HG03060 (cell line): ENCODE data around the gene BTN1A1.
A peak's percentile ranks its signal among the peaks of the same experiment; 100 is the strongest.
"Not testable (repeated sequence)": the region's sequence is repeated elsewhere in the genome, so short reads cannot be mapped to it uniquely, and the experiment has no call there.

Source experiments
- ATAC-seq: cut with Tn5 transposase; IDR thresholded peaks from one replicate; pipeline ENCODE4 v1.9.1; 2021; ENCODE audit warnings: low read depth, moderate number of reproducible peaks; ENCODE audit not compliant: unreplicated experiment

The BTN1A1 gene

GRCh38 chr6:26500102-26500501, at the start of gene BTN1A1:
TSS of gene BTN1A1 (plus strand) at chr6:26500303. CDS start at chr6:26501287, 984 bp downstream.
- ATAC-seq = no peak

DNA sequence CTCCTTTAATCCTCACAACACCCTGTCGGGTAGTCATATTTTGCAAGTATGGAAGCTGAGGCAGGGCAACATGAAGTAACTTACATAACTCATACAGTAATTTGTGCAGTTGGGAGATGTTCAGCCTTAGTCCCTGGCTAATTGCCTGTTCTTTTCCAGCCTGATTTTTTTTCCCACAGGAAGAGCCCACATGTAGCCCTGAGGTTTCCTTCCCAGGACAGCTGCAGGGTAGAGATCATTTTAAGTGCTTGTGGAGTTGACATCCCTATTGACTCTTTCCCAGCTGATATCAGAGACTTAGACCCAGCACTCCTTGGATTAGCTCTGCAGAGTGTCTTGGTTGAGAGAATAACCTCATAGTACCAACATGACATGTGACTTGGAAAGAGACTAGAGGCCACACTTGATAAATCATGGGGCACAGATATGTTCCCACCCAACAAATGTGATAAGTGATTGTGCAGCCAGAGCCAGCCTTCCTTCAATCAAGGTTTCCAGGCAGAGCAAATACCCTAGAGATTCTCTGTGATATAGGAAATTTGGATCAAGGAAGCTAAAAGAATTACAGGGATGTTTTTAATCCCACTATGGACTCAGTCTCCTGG, 47.4 kb upstream of the BTN1A1 start:
- ATAC-seq = no peak

- ATAC-seq = no peak
Measured at GRCh38 chr6:26454631-26455030, 45.5 kb upstream of the BTN1A1 start.

DNA sequence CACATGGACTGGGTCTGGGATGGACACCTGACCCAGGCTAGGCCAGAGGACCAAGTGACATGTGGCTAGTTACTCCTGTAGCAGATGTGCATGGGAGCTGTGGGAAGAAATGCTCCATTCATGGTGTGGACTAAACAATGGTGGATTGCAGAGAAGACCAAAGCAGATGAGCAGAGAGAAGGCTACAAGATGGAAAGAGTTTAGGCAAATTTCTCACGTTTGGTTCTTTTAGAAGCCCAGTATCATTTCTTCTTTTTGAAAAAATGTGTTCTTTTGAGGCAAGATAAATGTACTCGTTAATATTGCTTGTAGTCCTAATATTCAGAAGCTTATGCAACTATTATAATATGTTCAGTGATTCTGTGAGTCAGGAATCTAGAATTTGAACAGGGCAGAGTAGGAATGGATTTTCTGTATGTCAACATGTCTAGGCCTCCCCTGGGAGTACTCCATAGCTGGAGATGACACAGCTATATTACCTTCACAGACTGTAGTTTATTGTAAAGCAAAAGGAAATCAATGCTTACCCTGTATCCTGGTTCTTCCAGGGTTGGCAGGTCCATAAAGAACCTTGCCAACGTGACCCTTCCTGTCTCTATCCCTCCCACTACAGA, 44.6 kb upstream of the BTN1A1 start:
- ATAC-seq = no peak

GRCh38 chr6:26457264-26457805, 42.8 kb upstream of the BTN1A1 start:
- ATAC-seq = peak; percentile 12

- peak; percentile 95 for ATAC-seq
Measured at GRCh38 chr6:26457806-26458688, 42.1 kb upstream of the BTN1A1 start, which contains the start of gene BTN2A1. TSS of gene BTN2A1 (plus strand) at chr6:26457955. CDS start at chr6:26458637, 682 bp downstream.

- no peak for ATAC-seq
Measured at GRCh38 chr6:26459023-26459810, 40.9 kb upstream of the BTN1A1 start.

- ATAC-seq = not testable (repeated sequence)
Measured at GRCh38 chr6:26461353-26461752, 38.8 kb upstream of the BTN1A1 start.

GRCh38 chr6:26464014-26464413, 36.1 kb upstream of the BTN1A1 start:
- no peak for ATAC-seq

DNA sequence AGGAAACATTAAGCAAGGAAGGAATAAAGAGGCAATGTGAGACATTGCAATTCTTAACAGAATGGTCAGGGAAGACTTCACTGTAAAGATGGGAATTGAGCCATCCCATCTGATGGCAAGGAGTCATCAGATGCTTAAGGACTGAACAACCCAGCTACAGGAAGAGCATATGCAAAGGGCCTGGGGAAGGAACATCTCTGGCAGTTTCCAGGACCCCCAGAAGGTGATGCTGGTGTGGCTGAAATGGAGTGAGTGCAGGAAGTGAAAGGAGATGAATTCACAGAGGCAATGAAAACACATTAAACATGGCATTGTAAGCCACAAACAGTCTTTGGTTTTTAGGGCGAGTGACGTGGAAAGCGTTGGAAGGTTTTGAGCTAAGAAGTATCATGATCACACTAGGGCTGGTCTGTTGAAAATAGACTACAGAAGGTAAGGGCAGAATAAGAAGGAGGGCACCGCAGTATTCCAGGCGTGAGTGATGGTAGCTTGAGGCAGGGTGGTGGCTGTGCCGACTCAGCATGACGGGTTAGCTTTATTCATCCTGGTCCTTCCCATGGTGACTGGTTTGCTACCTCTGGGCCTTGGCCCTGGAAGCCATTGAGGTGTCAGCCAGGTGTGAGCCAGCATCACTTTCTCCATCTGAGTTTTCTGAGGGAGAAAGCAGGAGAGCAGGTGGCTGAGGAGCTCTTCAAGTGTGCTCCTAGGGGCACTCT, 35.5 kb upstream of the BTN1A1 start:
- no peak for ATAC-seq

DNA sequence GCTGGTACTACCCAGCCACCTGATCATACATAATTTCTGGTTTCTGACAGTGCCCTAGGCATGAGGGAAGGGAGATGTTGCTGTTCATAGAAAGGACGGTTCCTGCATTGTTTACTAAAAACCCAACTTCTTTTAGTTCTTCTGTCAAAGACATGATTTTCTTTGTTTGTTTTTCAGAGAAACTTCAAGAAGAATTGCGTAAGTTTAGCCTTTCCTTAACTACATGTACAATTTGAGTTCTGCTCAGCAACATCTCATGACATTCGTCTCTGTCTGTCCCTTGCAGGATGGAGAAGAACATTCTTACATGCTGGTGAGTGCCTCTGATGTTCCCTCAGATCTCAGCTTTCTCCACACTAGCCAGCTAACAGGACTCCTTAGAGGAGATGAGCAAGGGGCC, 34.3 kb upstream of the BTN1A1 start:
- ATAC-seq = no peak

DNA sequence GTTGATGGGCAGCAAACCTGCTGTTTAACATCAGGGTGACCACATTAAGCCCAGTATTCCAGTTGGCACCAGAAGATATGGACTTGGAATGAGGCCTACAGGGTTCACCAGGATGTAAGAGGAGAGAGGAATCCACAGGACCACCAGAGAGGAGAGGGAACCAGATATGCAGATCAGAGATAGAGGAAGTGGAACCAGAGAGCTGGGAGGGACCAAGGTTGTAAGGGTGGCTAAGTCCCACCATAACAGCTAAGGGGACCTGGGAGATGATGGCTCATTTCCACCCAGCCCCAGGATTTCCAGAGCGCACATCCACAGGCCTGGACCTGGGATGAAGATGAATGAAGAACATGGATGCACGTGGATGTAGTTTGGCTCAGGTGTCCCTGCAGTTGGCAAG, 31.3 kb upstream of the BTN1A1 start:
- ATAC-seq = no peak

GRCh38 chr6:26470643-26471042, 29.5 kb upstream of the BTN1A1 start:
- ATAC-seq = no peak

DNA sequence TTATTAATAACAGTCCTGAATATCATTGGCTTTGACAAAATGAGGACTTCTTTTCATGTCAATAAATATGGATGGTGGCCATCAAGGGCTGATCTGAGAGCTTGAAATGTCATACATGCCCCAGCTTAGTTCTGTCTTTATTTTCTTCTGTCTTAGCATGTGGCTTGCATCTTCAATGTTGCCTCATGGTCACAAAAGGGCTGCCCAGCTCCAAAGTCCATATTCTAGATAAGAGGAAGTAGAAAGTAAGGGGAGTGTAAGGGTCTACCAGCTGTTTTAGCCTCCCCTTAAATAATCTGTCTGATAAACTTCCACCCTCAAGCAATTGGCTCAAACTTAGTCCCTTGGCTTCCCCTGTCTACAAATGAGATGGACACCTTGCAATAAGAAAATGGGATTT, 28.1 kb upstream of the BTN1A1 start:
- ATAC-seq = no peak

DNA sequence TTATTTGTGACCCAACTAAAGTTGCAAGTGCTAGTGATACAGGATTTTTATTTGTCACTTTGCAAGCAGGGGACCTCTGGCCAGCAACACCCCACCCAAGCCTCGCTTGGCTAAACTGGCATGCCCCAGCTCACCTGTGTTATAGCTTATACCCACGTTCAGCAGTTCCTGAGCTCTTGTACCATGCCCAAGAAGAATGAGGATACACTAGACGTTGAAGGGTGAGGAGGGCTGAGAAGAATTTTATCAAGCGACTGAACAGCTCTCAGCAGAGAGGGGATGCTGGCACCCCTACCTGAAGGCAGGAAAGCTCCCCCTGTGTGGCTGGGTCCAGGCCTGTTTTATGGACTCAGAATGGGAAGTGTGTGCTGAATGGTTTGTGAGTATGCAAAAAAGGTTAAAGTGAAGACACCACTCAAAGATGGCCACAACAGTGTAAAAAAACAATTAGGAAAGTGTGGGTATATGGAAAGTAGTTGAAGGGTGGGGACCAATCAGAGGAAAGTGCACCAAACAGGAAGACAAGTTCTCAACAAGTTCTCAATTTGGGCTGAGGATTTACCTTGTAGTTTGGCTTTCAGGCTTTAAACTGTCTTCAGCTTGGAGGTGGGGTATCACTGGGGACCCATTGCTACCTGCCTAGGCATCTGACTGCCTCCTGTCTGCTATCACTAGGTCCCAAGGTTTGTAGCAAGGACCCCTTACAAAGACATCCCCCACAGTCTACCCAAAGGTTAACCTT, 27.4 kb upstream of the BTN1A1 start:
- ATAC-seq = no peak

- no peak for ATAC-seq
Measured at GRCh38 chr6:26473429-26473757, 26.7 kb upstream of the BTN1A1 start.

DNA sequence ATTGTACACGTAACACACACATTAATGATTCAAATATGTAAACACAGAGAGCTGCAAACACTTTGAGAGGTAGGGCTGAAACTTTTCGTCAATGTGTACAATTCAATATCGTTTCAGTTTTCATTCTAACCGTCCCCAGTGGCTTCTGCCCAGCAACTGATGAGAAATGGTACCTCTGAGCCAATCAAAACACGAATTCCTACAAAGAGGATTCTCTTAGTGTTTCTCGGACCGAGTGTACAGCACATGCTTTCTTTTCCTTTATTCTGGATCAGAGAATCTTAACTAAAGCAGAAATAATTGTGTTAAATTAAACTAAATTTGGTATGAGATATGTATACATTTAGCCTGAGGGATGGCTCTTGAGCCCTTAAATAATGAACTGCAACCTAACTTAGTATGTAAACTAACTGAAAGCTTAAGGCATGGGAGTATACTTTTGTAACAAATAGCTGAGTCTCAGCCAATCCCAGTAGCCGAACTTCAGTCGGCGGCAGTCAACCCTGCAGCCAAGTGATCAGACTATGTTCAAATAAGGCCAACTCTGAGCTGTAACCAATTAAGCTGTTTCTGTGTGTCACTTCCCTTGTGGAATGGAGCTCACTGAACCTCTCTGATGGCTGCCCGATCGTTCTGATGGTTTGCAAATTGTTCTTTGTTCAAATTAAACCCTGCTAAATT, 26.2 kb upstream of the BTN1A1 start:
- peak; percentile 89 for ATAC-seq

DNA sequence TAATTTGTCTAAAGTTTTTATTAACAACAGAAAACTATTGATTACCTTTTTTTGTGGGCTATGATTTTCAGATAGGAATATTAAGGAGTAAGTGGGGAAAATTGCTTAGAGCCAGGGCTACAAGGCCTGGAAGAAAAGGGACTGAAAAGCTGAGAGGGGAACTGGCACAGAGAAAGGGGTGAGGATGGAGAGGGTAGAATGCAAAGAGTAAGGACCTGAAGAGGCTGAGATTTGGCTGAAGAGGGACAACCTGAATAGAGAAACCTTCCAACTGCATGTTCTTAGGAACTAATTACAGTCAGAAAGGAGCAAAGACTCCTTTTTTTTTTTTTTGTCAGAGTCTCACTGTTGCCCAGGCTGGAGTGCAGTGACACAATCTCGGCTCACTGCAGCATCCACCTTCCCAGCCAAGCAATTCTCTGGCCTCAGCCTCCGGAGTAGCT, 25.6 kb upstream of the BTN1A1 start:
- no peak for ATAC-seq
